Measurements from ENCODE around the gene KANSL1. TPM values are rescaled to one million over a fixed set of nuclear protein-coding genes. Genes with fewer than 3 reads are reported as not detected.
"Not testable (repeated sequence)": the region's sequence is repeated elsewhere in the genome, so short reads cannot be mapped to it uniquely, and the experiment has no call there.

Gene KANSL1
- total and polyA plus RNA-seq, 2 donors (not counting 1 experiment from before 2014, with no cell fraction given), result 8.4 to 78.6 TPM

GRCh38 chr17:46088595-46088994 is 104.6 kb downstream of the KANSL1 start:
- no peak overlapping the region for H3K9ac ChIP-seq (ENCODE audit: insufficient read depth, low read length)
- no peak overlapping the region for H2AFZ ChIP-seq (ENCODE audit: low read length)
- no peaks in the 10 kb centered on the region for H3K9me3 ChIP-seq (ENCODE audit: control insufficient read depth, insufficient read depth, low read depth, low read length)
- H3K27ac ChIP-seq (ENCODE audit: insufficient read depth, low read length), result no peak overlapping the region
- H3K27me3 ChIP-seq (ENCODE audit: control insufficient read depth, insufficient read depth, low read length), result no peaks in the 10 kb centered on the region
- DNase-seq (ENCODE audit: low read depth in 2 of 2), result no peak
- TF ChIP-seq EZH2 (IDR thresholded peaks at IDR 0.05; ENCODE audit: low read length, missing control alignments), result no peak
- no peak for TF ChIP-seq CTCF (conservative IDR thresholded peaks at IDR 0.05 in 1 of 2, IDR thresholded peaks at IDR 0.05 in 1 of 2; ENCODE audit: low read depth in 1 of 2, low read length in 2 of 2)
- no peaks in the 10 kb centered on the region for H3K4me1 ChIP-seq (ENCODE audit: control insufficient read depth, extremely low read depth, insufficient read depth, low read length)
- no peak overlapping the region for H3K4me2 ChIP-seq (ENCODE audit: extremely low read depth, insufficient read depth, low read length)
- H3K79me2 ChIP-seq (ENCODE audit: control insufficient read depth, insufficient read depth, low read length), result peaks cover 29% of the 10 kb centered on the region
- peaks cover 1% of the 10 kb centered on the region for H3K36me3 ChIP-seq (ENCODE audit: control insufficient read depth, insufficient read depth, low read length)
- H3K4me3 ChIP-seq (replicated peaks in 1 of 4; ENCODE audit: control extremely low read depth in 1 of 4, insufficient read depth in 1 of 4, low read depth in 3 of 4, low read length in 4 of 4), result no peak overlapping the region
- no peaks in the 10 kb centered on the region for H4K20me1 ChIP-seq (ENCODE audit: control insufficient read depth, extremely low read depth, insufficient read depth, low read length)

GRCh38 chr17:46087871-46088270 is 105.4 kb downstream of the KANSL1 start:
- not testable (repeated sequence) for DNase-seq (ENCODE audit: low read depth in 2 of 2); H3K4me2 ChIP-seq (ENCODE audit: extremely low read depth, insufficient read depth, low read length); H2AFZ ChIP-seq (ENCODE audit: low read length); H3K27me3 ChIP-seq (ENCODE audit: control insufficient read depth, insufficient read depth, low read length); H3K9me3 ChIP-seq (ENCODE audit: control insufficient read depth, insufficient read depth, low read depth, low read length); H3K4me3 ChIP-seq (replicated peaks in 1 of 4; ENCODE audit: control extremely low read depth in 1 of 4, insufficient read depth in 1 of 4, low read depth in 3 of 4, low read length in 4 of 4); H3K36me3 ChIP-seq (ENCODE audit: control insufficient read depth, insufficient read depth, low read length); H3K4me1 ChIP-seq (ENCODE audit: control insufficient read depth, extremely low read depth, insufficient read depth, low read length); H3K27ac ChIP-seq (ENCODE audit: insufficient read depth, low read length); H3K9ac ChIP-seq (ENCODE audit: insufficient read depth, low read length); H4K20me1 ChIP-seq (ENCODE audit: control insufficient read depth, extremely low read depth, insufficient read depth, low read length)
- peaks cover 33% of the 10 kb centered on the region for H3K79me2 ChIP-seq (ENCODE audit: control insufficient read depth, insufficient read depth, low read length)

- no peak overlapping the region for H3K4me2 ChIP-seq (ENCODE audit: extremely low read depth, insufficient read depth, low read length)
- H3K79me2 ChIP-seq (ENCODE audit: control insufficient read depth, insufficient read depth, low read length), result peaks cover 29% of the 10 kb centered on the region
- no peak for TF ChIP-seq EZH2 (IDR thresholded peaks at IDR 0.05; ENCODE audit: low read length, missing control alignments)
- no peak overlapping the region for H3K4me3 ChIP-seq (replicated peaks in 1 of 4; ENCODE audit: control extremely low read depth in 1 of 4, insufficient read depth in 1 of 4, low read depth in 3 of 4, low read length in 4 of 4)
- H3K9ac ChIP-seq (ENCODE audit: insufficient read depth, low read length), result no peak overlapping the region
- peaks cover 2% of the 10 kb centered on the region for H4K20me1 ChIP-seq (ENCODE audit: control insufficient read depth, extremely low read depth, insufficient read depth, low read length)
- H3K4me1 ChIP-seq (ENCODE audit: control insufficient read depth, extremely low read depth, insufficient read depth, low read length), result no peaks in the 10 kb centered on the region
- no peak overlapping the region for H3K27ac ChIP-seq (ENCODE audit: insufficient read depth, low read length)
- DNase-seq (ENCODE audit: low read depth in 2 of 2), result no peak
- H2AFZ ChIP-seq (ENCODE audit: low read length), result no peak overlapping the region
- H3K27me3 ChIP-seq (ENCODE audit: control insufficient read depth, insufficient read depth, low read length), result no peaks in the 10 kb centered on the region
- H3K36me3 ChIP-seq (ENCODE audit: control insufficient read depth, insufficient read depth, low read length), result peaks cover 1% of the 10 kb centered on the region
- no peaks in the 10 kb centered on the region for H3K9me3 ChIP-seq (ENCODE audit: control insufficient read depth, insufficient read depth, low read depth, low read length)
Observed at GRCh38 chr17:46086821-46087220, 106.4 kb downstream of the KANSL1 start.

GRCh38 chr17:46085522-46085921 is 107.7 kb downstream of the KANSL1 start:
- no peaks in the 10 kb centered on the region for H3K9me3 ChIP-seq (ENCODE audit: control insufficient read depth, insufficient read depth, low read depth, low read length)
- no peak overlapping the region for H3K27ac ChIP-seq (ENCODE audit: insufficient read depth, low read length)
- no peak overlapping the region for H2AFZ ChIP-seq (ENCODE audit: low read length)
- no peak overlapping the region for H3K9ac ChIP-seq (ENCODE audit: insufficient read depth, low read length)
- no peaks in the 10 kb centered on the region for H3K27me3 ChIP-seq (ENCODE audit: control insufficient read depth, insufficient read depth, low read length)
- TF ChIP-seq EZH2 (IDR thresholded peaks at IDR 0.05; ENCODE audit: low read length, missing control alignments) (no peak), CTCF (conservative IDR thresholded peaks at IDR 0.05 in 1 of 2, IDR thresholded peaks at IDR 0.05 in 1 of 2; ENCODE audit: low read depth in 1 of 2, low read length in 2 of 2) (no peak)
- no peak overlapping the region for H3K4me2 ChIP-seq (ENCODE audit: extremely low read depth, insufficient read depth, low read length)
- DNase-seq (ENCODE audit: low read depth in 2 of 2), result no peak
- no peaks in the 10 kb centered on the region for H3K4me1 ChIP-seq (ENCODE audit: control insufficient read depth, extremely low read depth, insufficient read depth, low read length)
- no peaks in the 10 kb centered on the region for H3K36me3 ChIP-seq (ENCODE audit: control insufficient read depth, insufficient read depth, low read length)
- H3K4me3 ChIP-seq (replicated peaks in 1 of 4; ENCODE audit: control extremely low read depth in 1 of 4, insufficient read depth in 1 of 4, low read depth in 3 of 4, low read length in 4 of 4), result no peak overlapping the region
- peaks cover 27% of the 10 kb centered on the region for H3K79me2 ChIP-seq (ENCODE audit: control insufficient read depth, insufficient read depth, low read length)
- H4K20me1 ChIP-seq (ENCODE audit: control insufficient read depth, extremely low read depth, insufficient read depth, low read length), result peaks cover 2% of the 10 kb centered on the region

All from fibroblast of lung (primary cell).